ENCODE results near the gene BCKDHB. TPM values are rescaled to one million over a fixed set of nuclear protein-coding genes. Genes with fewer than 3 reads are reported as not detected.

BCKDHB gene
- total RNA-seq: 6.8 and 12.3 TPM in 2 replicates

DNA sequence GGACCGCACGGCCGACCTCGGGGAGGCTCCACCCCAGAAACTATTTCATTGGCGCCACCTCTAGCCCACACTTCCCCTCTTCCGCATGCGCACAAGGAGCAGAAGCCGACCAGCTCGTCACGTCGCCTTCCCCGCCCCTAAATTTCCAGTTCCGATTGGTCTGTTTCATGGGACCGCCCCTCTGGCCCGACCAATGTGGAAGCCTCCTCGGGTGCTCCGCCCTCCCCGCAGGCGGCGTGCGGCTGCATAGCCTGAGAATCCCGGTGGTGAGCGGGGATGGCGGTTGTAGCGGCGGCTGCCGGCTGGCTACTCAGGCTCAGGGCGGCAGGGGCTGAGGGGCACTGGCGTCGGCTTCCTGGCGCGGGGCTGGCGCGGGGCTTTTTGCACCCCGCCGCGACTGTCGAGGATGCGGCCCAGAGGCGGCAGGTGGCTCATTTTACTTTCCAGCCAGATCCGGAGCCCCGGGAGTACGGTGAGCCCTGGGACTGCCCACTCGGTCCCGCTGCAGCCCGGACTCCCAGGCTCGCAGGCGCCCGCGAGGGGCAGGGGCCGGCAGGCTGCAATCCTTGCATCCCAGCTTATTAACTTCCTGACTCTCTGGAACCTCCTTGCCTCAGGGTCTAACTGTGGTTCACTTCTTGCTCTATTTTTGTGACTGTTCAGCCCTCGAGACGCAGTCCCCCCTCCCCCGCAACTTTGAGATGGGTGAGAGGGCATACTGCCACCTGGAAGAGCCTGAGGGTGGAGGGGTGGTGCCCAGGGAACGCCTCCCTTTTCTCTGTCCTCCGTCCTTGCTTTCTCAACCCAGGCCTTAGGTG is at the start of gene BCKDHB:
BCKDHB (plus strand) TSS at position 254 of the 818 bp plus-strand sequence; CDS start at position 277, 23 bp downstream.

Other genes with a start within 250 kb of the BCKDHB start
- gene ELOVL4, start 159.1 kb upstream of the BCKDHB start, total RNA-seq: 2.3 and 3.0 TPM in 2 replicates
- 22.4 and 49.8 TPM in 2 replicates for gene TTK, start 102.0 kb upstream of the BCKDHB start, total RNA-seq